Measurements from ENCODE around the gene TUBD1.
"Not testable (repeated sequence)": the region's sequence is repeated elsewhere in the genome, so short reads cannot be mapped to it uniquely, and the experiment has no call there.

Gene TUBD1, protein sequence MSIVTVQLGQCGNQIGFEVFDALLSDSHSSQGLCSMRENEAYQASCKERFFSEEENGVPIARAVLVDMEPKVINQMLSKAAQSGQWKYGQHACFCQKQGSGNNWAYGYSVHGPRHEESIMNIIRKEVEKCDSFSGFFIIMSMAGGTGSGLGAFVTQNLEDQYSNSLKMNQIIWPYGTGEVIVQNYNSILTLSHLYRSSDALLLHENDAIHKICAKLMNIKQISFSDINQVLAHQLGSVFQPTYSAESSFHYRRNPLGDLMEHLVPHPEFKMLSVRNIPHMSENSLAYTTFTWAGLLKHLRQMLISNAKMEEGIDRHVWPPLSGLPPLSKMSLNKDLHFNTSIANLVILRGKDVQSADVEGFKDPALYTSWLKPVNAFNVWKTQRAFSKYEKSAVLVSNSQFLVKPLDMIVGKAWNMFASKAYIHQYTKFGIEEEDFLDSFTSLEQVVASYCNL

DNA sequence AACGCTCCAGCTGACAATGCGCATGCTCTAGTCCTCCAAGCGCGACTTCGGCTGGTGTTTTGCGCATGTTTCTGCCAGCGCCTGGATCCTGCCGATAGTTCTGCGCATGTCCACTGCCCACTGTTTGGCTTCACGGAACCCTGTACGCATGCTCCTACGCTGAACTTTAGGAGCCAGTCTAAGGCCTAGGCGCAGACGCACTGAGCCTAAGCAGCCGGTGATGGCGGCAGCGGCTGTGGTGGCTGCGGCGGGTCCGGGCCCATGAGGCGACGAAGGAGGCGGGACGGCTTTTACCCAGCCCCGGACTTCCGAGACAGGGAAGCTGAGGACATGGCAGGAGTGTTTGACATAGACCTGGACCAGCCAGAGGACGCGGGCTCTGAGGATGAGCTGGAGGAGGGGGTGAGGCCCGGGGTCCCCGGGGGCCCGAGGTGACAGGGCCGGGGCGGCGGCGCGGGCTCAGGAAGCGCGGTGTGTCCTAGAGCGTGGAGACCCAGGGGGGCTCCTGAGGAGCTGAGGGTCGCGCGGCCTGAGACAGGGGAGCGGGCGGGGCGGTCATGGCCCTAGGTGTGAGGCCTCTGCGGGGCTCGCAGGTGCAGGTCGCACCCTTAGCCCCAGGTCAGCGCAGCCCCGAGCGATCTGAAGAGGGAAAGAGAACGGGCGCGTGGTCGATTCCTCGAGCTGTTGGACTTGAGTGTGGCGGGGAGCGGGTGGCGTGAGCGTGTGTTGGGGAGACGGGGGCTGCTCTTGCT, at the start of gene TUBD1, which contains the start of gene RPS6KB1:
Gene TUBD1, minus strand, starts transcription at position 20 of the 752 bp plus-strand sequence. CDS start 1,941 bp downstream, outside the sequence.
Gene RPS6KB1, plus strand, starts transcription at position 198 of the 752 bp plus-strand sequence. Its CDS starts 64 bp downstream, at position 262.
- peak within 1 kb of the TSS; percentile 87 for H3K9ac ChIP-seq (ENCODE audit: low read length)
- H3K4me3 ChIP-seq (ENCODE audit: insufficient read depth, low read length, poor library complexity, severe bottlenecking): peak within 1 kb of the TSS; percentile 82
- no peak for TF ChIP-seq EZH2phosphoT487 (conservative IDR thresholded peaks at IDR 0.05; ENCODE audit: low read length)
- TF ChIP-seq, protein P1, sequence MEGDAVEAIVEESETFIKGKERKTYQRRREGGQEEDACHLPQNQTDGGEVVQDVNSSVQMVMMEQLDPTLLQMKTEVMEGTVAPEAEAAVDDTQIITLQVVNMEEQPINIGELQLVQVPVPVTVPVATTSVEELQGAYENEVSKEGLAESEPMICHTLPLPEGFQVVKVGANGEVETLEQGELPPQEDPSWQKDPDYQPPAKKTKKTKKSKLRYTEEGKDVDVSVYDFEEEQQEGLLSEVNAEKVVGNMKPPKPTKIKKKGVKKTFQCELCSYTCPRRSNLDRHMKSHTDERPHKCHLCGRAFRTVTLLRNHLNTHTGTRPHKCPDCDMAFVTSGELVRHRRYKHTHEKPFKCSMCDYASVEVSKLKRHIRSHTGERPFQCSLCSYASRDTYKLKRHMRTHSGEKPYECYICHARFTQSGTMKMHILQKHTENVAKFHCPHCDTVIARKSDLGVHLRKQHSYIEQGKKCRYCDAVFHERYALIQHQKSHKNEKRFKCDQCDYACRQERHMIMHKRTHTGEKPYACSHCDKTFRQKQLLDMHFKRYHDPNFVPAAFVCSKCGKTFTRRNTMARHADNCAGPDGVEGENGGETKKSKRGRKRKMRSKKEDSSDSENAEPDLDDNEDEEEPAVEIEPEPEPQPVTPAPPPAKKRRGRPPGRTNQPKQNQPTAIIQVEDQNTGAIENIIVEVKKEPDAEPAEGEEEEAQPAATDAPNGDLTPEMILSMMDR (IDR thresholded peaks at IDR 0.05; ENCODE audit: insufficient read depth, low read length, poor library complexity, severe bottlenecking): no peak
- H3K36me3 ChIP-seq (ENCODE audit: low read length): no peaks in the 10 kb centered on the region
- no peaks in the 10 kb centered on the region for H3K9me2 ChIP-seq (replicated peaks; ENCODE audit: insufficient read depth, low read length)
- peaks cover 67% of the 10 kb centered on the region for H3K79me2 ChIP-seq (ENCODE audit: insufficient read depth, low read length)
- H3K27ac ChIP-seq (ENCODE audit: low read depth, low read length): peak within 1 kb of the TSS; percentile 62
- no peaks in the 10 kb centered on the region for H3K27me3 ChIP-seq (ENCODE audit: low read length)
- H3K9me3 ChIP-seq (ENCODE audit: insufficient read depth, low read length): no peaks in the 10 kb centered on the region
- peak within 1 kb of the TSS; percentile 80 for H3K4me2 ChIP-seq (ENCODE audit: low read depth, low read length, poor library complexity, severe bottlenecking)
- H2AFZ ChIP-seq (ENCODE audit: low read depth, low read length, severe bottlenecking): peak within 1 kb of the TSS; percentile 91
- H3F3A ChIP-seq (ENCODE audit: insufficient read depth): no peaks in the 10 kb centered on the region
- H4K20me1 ChIP-seq (ENCODE audit: low read depth, low read length): peaks cover 8% of the 10 kb centered on the region; the same call in 1 of the 2 replicates

DNA sequence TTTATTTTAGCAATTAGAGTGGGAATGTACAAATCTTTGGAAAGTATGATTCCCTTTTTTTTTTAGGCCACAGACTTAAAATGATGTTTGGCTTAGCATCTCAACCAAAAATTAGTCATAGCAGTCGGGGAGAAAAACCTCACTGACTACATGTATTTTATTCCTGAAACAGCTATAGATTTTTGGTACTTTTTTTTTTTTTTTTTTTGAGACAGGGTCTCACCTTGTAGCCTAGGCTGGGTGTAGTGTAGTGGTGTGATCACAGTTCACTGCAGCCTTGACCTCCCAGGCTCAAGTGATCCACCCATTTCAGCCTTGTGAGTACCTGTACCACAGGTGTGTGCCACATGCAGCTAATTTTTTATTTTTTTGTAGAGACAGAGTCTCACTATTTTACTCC, 48.4 kb upstream of the TUBD1 start:
- Histone ChIP-seq H3K27ac (ENCODE audit: low read depth, low read length) (no peak overlapping the region), H3K36me3 (ENCODE audit: low read length) (peaks cover 7% of the 10 kb centered on the region)
- TF ChIP-seq, protein P1 (IDR thresholded peaks at IDR 0.05; ENCODE audit: insufficient read depth, low read length, poor library complexity, severe bottlenecking): no peak
- no peak for TF ChIP-seq EZH2phosphoT487 (conservative IDR thresholded peaks at IDR 0.05; ENCODE audit: low read length)

DNA sequence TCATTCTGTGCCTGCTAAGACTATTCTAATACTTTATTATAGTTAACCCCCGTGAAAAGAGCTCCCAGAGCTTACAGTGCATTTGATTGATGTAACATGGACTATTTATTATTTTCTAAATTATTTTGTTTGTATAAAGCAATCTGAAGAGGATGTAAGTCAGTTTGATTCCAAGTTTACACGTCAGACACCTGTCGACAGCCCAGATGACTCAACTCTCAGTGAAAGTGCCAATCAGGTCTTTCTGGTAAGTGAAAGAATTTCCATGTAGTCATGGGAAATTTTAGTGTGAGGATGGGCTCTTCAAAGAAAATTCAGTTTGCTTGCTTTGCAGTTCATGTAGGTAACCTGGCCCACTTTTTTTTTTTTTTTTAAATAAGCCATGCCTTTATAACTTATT, 48.0 kb upstream of the TUBD1 start:
- H2AFZ ChIP-seq (ENCODE audit: low read depth, low read length, severe bottlenecking): not testable (repeated sequence)

More for the DNA sequence above, 48.4 kb upstream of the TUBD1 start:
- H2AFZ ChIP-seq (ENCODE audit: low read depth, low read length, severe bottlenecking): no peak overlapping the region
- H3K9me2 ChIP-seq (replicated peaks; ENCODE audit: insufficient read depth, low read length): no peaks in the 10 kb centered on the region
- no peaks in the 10 kb centered on the region for H4K20me1 ChIP-seq (ENCODE audit: low read depth, low read length)
- no peaks in the 10 kb centered on the region for H3K79me2 ChIP-seq (ENCODE audit: insufficient read depth, low read length)
- H3K9me3 ChIP-seq (ENCODE audit: insufficient read depth, low read length): no peaks in the 10 kb centered on the region
- H3K4me3 ChIP-seq (ENCODE audit: insufficient read depth, low read length, poor library complexity, severe bottlenecking): no peak overlapping the region
- H3K9ac ChIP-seq (ENCODE audit: low read length): no peak overlapping the region
- peaks cover 4% of the 10 kb centered on the region for H3F3A ChIP-seq (ENCODE audit: insufficient read depth)
- H3K4me2 ChIP-seq (ENCODE audit: low read depth, low read length, poor library complexity, severe bottlenecking): no peak overlapping the region
- no peaks in the 10 kb centered on the region for H3K27me3 ChIP-seq (ENCODE audit: low read length)

DNA sequence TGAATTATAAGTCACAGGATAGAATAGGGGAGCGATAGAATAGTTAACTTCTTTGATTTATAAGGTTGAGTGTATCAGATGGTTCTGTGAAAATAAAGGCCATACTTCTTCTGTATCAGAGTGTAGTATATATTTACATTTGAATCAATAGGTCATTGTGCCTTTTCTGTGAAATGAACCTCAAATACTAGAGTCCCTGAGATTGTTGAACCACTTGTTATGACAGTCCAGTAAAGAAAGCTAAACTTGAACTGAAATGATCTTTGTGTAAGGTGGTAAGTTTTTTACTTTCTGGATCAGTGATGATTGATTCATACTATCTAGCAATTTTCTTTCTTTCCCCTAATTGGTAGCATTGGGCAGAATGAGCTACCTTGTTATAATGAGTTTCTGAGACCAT, 40.6 kb upstream of the TUBD1 start:
- not testable (repeated sequence) for H3K4me2 ChIP-seq (ENCODE audit: low read depth, low read length, poor library complexity, severe bottlenecking); H3K9me2 ChIP-seq (replicated peaks; ENCODE audit: insufficient read depth, low read length); H3K79me2 ChIP-seq (ENCODE audit: insufficient read depth, low read length); H3K9ac ChIP-seq (ENCODE audit: low read length); H3K27ac ChIP-seq (ENCODE audit: low read depth, low read length); H4K20me1 ChIP-seq (ENCODE audit: low read depth, low read length); H3F3A ChIP-seq (ENCODE audit: insufficient read depth); H2AFZ ChIP-seq (ENCODE audit: low read depth, low read length, severe bottlenecking); H3K36me3 ChIP-seq (ENCODE audit: low read length); H3K4me3 ChIP-seq (ENCODE audit: insufficient read depth, low read length, poor library complexity, severe bottlenecking); H3K27me3 ChIP-seq (ENCODE audit: low read length); H3K9me3 ChIP-seq (ENCODE audit: insufficient read depth, low read length)

More for the DNA sequence above, 48.0 kb upstream of the TUBD1 start:
- H3K9ac ChIP-seq (ENCODE audit: low read length); H3K27me3 ChIP-seq (ENCODE audit: low read length); H3K9me3 ChIP-seq (ENCODE audit: insufficient read depth, low read length); H3K9me2 ChIP-seq (replicated peaks; ENCODE audit: insufficient read depth, low read length); H3K79me2 ChIP-seq (ENCODE audit: insufficient read depth, low read length); H4K20me1 ChIP-seq (ENCODE audit: low read depth, low read length); H3F3A ChIP-seq (ENCODE audit: insufficient read depth); H3K36me3 ChIP-seq (ENCODE audit: low read length); H3K27ac ChIP-seq (ENCODE audit: low read depth, low read length); H3K4me3 ChIP-seq (ENCODE audit: insufficient read depth, low read length, poor library complexity, severe bottlenecking); H3K4me2 ChIP-seq (ENCODE audit: low read depth, low read length, poor library complexity, severe bottlenecking): not testable (repeated sequence)

DNA sequence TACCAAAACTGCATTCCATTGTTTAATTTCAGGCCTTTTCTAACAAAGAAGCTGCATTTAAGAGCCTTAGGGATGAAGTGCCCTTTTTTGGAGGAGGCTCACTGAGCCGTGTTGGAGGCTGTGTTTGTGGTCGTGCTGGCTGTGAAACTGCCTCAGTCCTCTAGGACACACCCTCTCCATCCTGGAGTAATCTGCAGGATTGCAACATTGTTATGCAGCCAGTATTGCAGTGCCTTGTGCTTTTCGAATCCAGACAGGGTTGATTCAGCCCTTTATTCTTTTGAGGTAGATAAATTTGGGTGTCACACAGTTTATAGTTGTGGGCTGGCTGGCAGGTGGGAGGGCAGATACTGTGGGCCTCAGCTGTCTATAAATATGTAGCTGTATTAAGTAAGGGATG, 38.0 kb upstream of the TUBD1 start:
- H3K27ac ChIP-seq (ENCODE audit: low read depth, low read length); H3K4me2 ChIP-seq (ENCODE audit: low read depth, low read length, poor library complexity, severe bottlenecking); H3K9me2 ChIP-seq (replicated peaks; ENCODE audit: insufficient read depth, low read length); H4K20me1 ChIP-seq (ENCODE audit: low read depth, low read length); H3K36me3 ChIP-seq (ENCODE audit: low read length); H3K4me3 ChIP-seq (ENCODE audit: insufficient read depth, low read length, poor library complexity, severe bottlenecking); H3K79me2 ChIP-seq (ENCODE audit: insufficient read depth, low read length); H3K9me3 ChIP-seq (ENCODE audit: insufficient read depth, low read length); H3K9ac ChIP-seq (ENCODE audit: low read length); H2AFZ ChIP-seq (ENCODE audit: low read depth, low read length, severe bottlenecking); H3F3A ChIP-seq (ENCODE audit: insufficient read depth); H3K27me3 ChIP-seq (ENCODE audit: low read length): not testable (repeated sequence)

DNA sequence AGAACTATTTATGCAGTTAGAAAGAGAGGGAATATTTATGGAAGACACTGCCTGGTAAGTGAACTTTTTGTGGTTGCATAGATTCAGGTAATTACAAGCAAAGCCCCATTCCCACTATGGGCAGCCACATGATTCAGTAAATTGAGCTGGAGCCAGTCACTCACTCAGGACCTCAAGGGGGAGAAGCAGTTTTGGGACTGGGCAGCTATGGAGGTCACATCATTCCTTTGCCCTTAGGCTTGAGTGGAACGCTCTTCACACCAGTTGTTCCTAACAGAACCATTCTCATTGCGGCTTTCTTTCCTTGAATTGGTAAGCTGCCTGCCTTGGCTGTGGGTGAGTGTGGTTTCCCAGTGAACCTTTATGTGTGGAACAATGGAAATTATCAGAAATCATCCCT, 37.4 kb upstream of the TUBD1 start:
- not testable (repeated sequence) for H3K9me2 ChIP-seq (replicated peaks; ENCODE audit: insufficient read depth, low read length); H3K36me3 ChIP-seq (ENCODE audit: low read length); H3K27ac ChIP-seq (ENCODE audit: low read depth, low read length); H3K9me3 ChIP-seq (ENCODE audit: insufficient read depth, low read length); H3F3A ChIP-seq (ENCODE audit: insufficient read depth); H4K20me1 ChIP-seq (ENCODE audit: low read depth, low read length); H3K4me3 ChIP-seq (ENCODE audit: insufficient read depth, low read length, poor library complexity, severe bottlenecking); H3K27me3 ChIP-seq (ENCODE audit: low read length); H3K9ac ChIP-seq (ENCODE audit: low read length); H3K79me2 ChIP-seq (ENCODE audit: insufficient read depth, low read length); H3K4me2 ChIP-seq (ENCODE audit: low read depth, low read length, poor library complexity, severe bottlenecking); H2AFZ ChIP-seq (ENCODE audit: low read depth, low read length, severe bottlenecking)
